Measurements from ENCODE around the gene DDC.

DDC gene

DNA sequence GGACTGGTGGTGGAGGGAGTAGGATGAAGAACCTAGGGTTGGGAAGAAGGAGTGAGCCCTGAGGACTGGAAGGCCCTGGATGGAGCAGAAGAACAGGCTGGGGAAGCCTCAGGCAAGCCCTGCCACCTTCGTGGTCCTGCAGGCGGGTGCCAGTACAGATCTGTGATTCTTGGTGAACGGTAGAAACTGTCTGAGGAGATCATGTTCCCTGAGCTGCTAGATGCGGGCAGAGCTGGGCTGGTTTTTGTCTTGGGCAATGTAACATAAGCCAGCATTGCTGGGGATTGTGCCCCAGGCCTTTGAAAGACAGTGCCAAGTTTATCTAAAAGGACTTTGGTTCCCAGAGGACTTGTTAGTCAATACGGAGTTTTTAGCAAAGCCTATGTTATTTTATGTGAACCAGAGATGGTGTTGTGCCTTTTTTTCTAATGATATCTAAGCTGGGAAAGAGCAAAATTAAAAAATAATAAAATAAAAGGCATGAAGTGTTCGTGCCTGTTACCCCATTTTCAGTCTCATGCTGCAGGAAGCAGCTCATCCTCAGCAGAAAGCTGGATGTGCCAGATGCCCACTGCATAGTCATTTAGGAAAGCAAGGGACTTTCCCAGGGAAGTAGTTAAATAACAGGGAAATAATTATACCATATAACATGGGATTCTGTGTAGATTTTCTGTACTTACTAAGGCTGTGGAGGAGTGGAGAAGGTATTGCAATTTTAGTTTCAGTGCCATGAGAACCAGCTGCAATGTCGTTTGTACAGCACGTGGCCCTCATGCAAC lies 90.6 kb downstream of the DDC start:
- no peak overlapping the region for H3K4me3 ChIP-seq (ENCODE audit: low read depth, low read length)
- TF ChIP-seq, protein P1, sequence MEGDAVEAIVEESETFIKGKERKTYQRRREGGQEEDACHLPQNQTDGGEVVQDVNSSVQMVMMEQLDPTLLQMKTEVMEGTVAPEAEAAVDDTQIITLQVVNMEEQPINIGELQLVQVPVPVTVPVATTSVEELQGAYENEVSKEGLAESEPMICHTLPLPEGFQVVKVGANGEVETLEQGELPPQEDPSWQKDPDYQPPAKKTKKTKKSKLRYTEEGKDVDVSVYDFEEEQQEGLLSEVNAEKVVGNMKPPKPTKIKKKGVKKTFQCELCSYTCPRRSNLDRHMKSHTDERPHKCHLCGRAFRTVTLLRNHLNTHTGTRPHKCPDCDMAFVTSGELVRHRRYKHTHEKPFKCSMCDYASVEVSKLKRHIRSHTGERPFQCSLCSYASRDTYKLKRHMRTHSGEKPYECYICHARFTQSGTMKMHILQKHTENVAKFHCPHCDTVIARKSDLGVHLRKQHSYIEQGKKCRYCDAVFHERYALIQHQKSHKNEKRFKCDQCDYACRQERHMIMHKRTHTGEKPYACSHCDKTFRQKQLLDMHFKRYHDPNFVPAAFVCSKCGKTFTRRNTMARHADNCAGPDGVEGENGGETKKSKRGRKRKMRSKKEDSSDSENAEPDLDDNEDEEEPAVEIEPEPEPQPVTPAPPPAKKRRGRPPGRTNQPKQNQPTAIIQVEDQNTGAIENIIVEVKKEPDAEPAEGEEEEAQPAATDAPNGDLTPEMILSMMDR (conservative IDR thresholded peaks at IDR 0.05; ENCODE audit: low read depth, low read length) = no peak
- no peak for DNase-seq (ENCODE audit: low read depth)

DNA sequence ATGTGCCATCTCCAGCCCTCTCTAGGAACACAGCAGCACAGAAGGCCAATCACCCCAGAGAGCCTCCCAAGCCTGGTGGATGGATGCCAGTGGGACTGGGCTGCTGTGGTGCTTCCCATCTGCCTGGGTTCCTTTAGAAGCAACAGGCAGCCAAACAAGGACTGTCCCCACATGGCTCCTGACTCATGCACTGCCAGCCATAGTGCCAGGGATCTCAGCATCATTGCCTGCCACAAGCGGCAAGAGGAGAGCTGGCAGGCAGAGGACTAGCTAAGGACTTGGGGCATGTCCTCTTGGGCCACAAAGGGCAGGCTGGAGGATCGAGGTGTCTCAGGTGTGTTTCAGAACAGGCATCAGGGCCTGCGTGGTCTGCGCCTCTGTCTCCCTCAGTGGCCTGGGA lies 91.7 kb downstream of the DDC start:
- TF ChIP-seq, protein P1 (conservative IDR thresholded peaks at IDR 0.05; ENCODE audit: low read depth, low read length) = no peak
- DNase-seq (ENCODE audit: low read depth) = no peak
- no peak overlapping the region for H3K4me3 ChIP-seq (ENCODE audit: low read depth, low read length)

DNA sequence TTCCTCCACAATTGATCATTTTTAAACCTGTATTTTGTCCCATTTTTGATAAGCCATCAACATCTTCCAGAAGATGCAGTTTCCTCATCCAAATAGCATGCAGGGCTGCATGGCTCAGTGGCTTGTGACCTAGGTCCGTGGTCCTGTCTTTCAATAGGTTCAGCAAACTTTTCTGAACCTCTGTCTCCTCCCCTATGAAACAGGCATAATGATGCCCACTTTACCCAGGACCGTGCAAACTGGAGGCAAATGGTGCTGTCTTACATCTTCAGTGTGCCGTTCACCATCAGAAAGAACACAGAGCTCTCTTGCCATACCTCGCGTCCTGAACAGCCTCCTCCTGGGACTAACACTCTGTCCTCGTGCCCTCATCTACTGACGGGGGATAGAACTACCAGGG lies 92.8 kb downstream of the DDC start:
- TF ChIP-seq, protein P1 (conservative IDR thresholded peaks at IDR 0.05; ENCODE audit: low read depth, low read length) = no peak
- no peak for DNase-seq (ENCODE audit: low read depth)

DNA sequence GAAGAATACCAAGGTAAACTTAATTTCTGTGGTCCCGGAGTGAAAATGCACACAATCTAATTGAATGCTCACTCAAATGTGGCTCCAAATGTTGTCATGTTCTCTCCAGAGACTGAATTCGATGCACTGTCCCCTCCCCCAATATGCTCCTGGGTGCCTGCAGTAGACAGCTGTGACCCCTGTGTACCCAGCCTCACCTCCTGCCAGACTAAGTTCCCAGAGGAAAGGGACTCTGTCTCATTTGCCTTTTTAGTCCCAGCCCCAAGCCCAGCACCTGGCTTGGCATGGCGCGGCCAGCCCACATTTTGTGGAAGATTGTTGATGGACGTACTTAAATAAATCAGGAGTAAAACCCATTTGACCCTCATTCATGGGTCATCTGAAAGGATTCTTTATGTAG lies 93.2 kb downstream of the DDC start:
- no peak overlapping the region for H3K4me3 ChIP-seq (ENCODE audit: low read depth, low read length)
- TF ChIP-seq, protein P1 (conservative IDR thresholded peaks at IDR 0.05; ENCODE audit: low read depth, low read length) = no peak
- DNase-seq (ENCODE audit: low read depth) = no peak

More for the DNA sequence above, 92.8 kb downstream of the DDC start:
- no peak overlapping the region for H3K4me3 ChIP-seq (ENCODE audit: low read depth, low read length)

DNA sequence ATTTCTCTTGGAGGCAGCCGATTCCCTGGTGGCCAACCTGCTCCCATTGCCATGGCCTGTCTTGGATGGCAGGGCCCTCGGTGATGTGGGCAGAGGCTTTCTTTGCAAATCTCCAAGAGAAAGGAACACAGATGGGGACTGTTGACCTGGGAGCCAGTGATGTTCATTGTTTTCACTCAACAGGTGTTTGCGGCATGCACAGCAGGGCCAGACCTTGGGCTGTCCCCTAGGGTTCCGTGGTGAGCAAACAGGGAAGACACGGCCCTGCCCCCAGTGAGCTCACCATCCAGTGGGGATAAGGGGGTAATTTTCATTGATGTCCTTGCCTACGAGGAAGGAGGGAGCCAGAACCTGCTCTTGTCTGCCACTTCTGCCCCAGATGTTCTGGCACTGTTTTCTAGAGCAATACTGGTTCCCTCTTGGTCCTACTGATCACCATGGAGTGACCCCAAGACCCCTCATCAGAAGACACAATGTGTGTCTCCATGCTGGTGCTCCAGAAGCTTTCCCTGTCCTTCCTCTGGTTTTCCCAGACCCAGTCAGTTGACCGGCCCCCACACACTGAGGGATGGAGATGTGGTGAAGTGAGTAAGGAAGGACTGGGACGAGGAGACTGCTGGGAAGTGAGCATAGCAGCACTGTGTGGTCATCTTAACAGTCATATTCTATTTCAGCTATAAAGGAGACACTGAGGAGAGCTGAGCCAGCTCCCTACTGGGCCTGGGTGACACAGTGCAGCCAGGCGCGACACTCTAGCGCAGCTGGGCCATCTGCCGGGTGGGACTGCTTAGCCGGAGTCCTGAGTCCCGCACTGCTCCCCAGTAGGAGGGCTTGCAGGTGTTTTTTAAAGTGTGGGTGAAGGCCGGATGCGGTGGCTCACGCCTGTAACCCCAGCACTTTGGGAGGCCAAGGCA lies 94.7 kb downstream of the DDC start:
- no peak overlapping the region for H3K4me3 ChIP-seq (ENCODE audit: low read depth, low read length)
- no peak for DNase-seq (ENCODE audit: low read depth)
- TF ChIP-seq, protein P1 (conservative IDR thresholded peaks at IDR 0.05; ENCODE audit: low read depth, low read length) = no peak

DNA sequence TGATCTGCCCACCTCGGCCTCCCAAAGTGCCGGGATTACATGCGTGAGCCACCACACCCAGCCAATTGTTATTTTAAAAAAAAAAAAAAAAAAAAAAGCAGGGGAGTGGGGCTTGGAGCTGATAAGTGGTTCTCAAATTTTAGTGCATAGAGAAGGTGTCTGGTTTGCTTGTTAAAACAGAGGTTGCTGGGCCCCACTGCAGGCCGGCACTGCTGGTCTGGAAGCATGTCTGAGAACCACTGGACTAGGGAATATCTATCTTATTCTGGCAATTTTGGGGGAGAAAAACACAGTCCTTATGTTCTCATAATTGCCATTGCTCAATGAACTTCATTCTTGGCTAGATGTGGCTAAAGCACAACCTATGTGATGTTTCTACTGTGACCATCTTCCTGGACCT lies 96.0 kb downstream of the DDC start:
- no peak overlapping the region for H3K4me3 ChIP-seq (ENCODE audit: low read depth, low read length)
- no peak for DNase-seq (ENCODE audit: low read depth)
- TF ChIP-seq, protein P1 (conservative IDR thresholded peaks at IDR 0.05; ENCODE audit: low read depth, low read length) = no peak

All from choroid plexus epithelial cell (primary cell).